Measurements from ENCODE around the gene FOXO4.

FOXO4 gene

GRCh38 chrX:71082822-71083221 is 12.8 kb upstream of the FOXO4 start:
- in situ Hi-C loops (cut with MboI; ENCODE audit: low pct_unique_long_range_greater_than_20kb, low sequenced_read_pairs, unreplicated experiment) = no loop called here
- TF ChIP-seq CTCF (IDR thresholded peaks at IDR 0.05; ENCODE audit: extremely low read depth, insufficient read depth, missing control alignments) = no peak
- no peak for DNase-seq (ENCODE audit: low spot score)

- DNase-seq (ENCODE audit: low spot score) = no peak
Measured at GRCh38 chrX:71085900-71086299, 9.8 kb upstream of the FOXO4 start.

GRCh38 chrX:71091263-71091662 is 4.4 kb upstream of the FOXO4 start:
- DNase-seq (ENCODE audit: low spot score) = no peak
- TF ChIP-seq CTCF (IDR thresholded peaks at IDR 0.05; ENCODE audit: extremely low read depth, insufficient read depth, missing control alignments) = no peak

More at GRCh38 chrX:71085900-71086299, 9.8 kb upstream of the FOXO4 start:
- TF ChIP-seq CTCF (IDR thresholded peaks at IDR 0.05; ENCODE audit: extremely low read depth, insufficient read depth, missing control alignments) = no peak
- in situ Hi-C loops (cut with MboI; ENCODE audit: low pct_unique_long_range_greater_than_20kb, low sequenced_read_pairs, unreplicated experiment) = no loop called here

GRCh38 chrX:71095033-71095432 is 618 bp upstream of the FOXO4 start:
- no peak for DNase-seq (ENCODE audit: low spot score)
- TF ChIP-seq CTCF (IDR thresholded peaks at IDR 0.05; ENCODE audit: extremely low read depth, insufficient read depth, missing control alignments) = no peak
- in situ Hi-C loops (cut with MboI; ENCODE audit: low pct_unique_long_range_greater_than_20kb, low sequenced_read_pairs, unreplicated experiment) = no loop called here

More at GRCh38 chrX:71091263-71091662, 4.4 kb upstream of the FOXO4 start:
- in situ Hi-C loops (cut with MboI; ENCODE audit: low pct_unique_long_range_greater_than_20kb, low sequenced_read_pairs, unreplicated experiment) = no loop called here

GRCh38 chrX:71095981-71096759 is 519 bp downstream of the FOXO4 start:
- TF ChIP-seq CTCF (IDR thresholded peaks at IDR 0.05; ENCODE audit: extremely low read depth, insufficient read depth, missing control alignments) = no peak
- DNase-seq (ENCODE audit: low spot score) = no peak
- in situ Hi-C loops (cut with MboI; ENCODE audit: low pct_unique_long_range_greater_than_20kb, low sequenced_read_pairs, unreplicated experiment) = no loop called here

- no peak for DNase-seq (ENCODE audit: low spot score)
- in situ Hi-C loops (cut with MboI; ENCODE audit: low pct_unique_long_range_greater_than_20kb, low sequenced_read_pairs, unreplicated experiment) = no loop called here
- no peak for TF ChIP-seq CTCF (IDR thresholded peaks at IDR 0.05; ENCODE audit: extremely low read depth, insufficient read depth, missing control alignments)
Measured at GRCh38 chrX:71096760-71097032, 1.0 kb downstream of the FOXO4 start.

Data from GM13977 (cell line).